HEK293T (cell line): ENCODE measurements around the gene ZNF778.

Source experiments
- CTCF ChIA-PET: fragments of 350-600 bp; formaldehyde crosslinking; extraction: SDS; loops from one replicate; lab custom pipeline; 2021; ENCODE audit warnings: antibody characterized with exemption, inconsistent platforms; lab: Yijun Ruan, JAX
- POLR2A ChIA-PET: fragments of 350-600 bp; formaldehyde crosslinking; extraction: SDS; loops from one replicate; lab custom pipeline; 2020; ENCODE audit warnings: antibody characterized with exemption, inconsistent platforms; lab: Yijun Ruan, JAX
- DNase-seq: peaks from one replicate; pipeline ENCODE4 v3.0.0; 2012; ENCODE audit warnings: mixed read lengths; ENCODE audit errors: extremely low spot score
- ARNT ChIP-seq: fragments of 450-650 bp; IDR thresholded peaks from 2 replicates; pipeline ENCODE4 v1.6.1; 2017; ENCODE audit warnings: mild to moderate bottlenecking
- BHLHE40 ChIP-seq: fragments of 450-650 bp; IDR thresholded peaks from 2 replicates; pipeline ENCODE4 v1.6.1; 2016; ENCODE audit warnings: mild to moderate bottlenecking, moderate library complexity, borderline replicate concordance
- CTBP1 ChIP-seq: fragments of 450-650 bp; IDR thresholded peaks from 2 replicates; pipeline ENCODE4 v1.6.1; 2016; ENCODE audit warnings: borderline replicate concordance
- ELF4 ChIP-seq: fragments of 450-650 bp; IDR thresholded peaks from 2 replicates; pipeline ENCODE4 v1.6.1; 2017; ENCODE audit warnings: antibody characterized with exemption
- FOXA1 ChIP-seq: fragments of 450-650 bp; IDR thresholded peaks from 2 replicates; pipeline ENCODE4 v1.6.1; 2016; ENCODE audit warnings: mild to moderate bottlenecking
- FOXK2 ChIP-seq: fragments of 450-650 bp; IDR thresholded peaks from 2 replicates; pipeline ENCODE4 v1.6.1; 2016; ENCODE audit warnings: mild to moderate bottlenecking
- FOXM1 ChIP-seq: fragments of 450-650 bp; IDR thresholded peaks from 2 replicates; pipeline ENCODE4 v1.6.1; 2017; ENCODE audit warnings: mild to moderate bottlenecking, borderline replicate concordance
- HDGF ChIP-seq: fragments of 450-650 bp; IDR thresholded peaks from 2 replicates; pipeline ENCODE4 v1.6.1; 2017; ENCODE audit warnings: antibody characterized with exemption, borderline replicate concordance
- L3MBTL2 ChIP-seq: fragments of 450-650 bp; conservative IDR thresholded peaks from 2 replicates; pipeline ENCODE4 v1.6.1; 2016; ENCODE audit warnings: mild to moderate bottlenecking
- LEF1 ChIP-seq: fragments of 450-650 bp; IDR thresholded peaks from 2 replicates; pipeline ENCODE4 v1.6.1; 2017; ENCODE audit warnings: mild to moderate bottlenecking, borderline replicate concordance
- NFRKB ChIP-seq: fragments of 450-650 bp; IDR thresholded peaks from 2 replicates; pipeline ENCODE4 v1.6.1; 2016; ENCODE audit warnings: mild to moderate bottlenecking, moderate library complexity
- PKNOX1 ChIP-seq: fragments of 450-650 bp; IDR thresholded peaks from 2 replicates; pipeline ENCODE4 v1.6.1; 2016
- SP1 ChIP-seq: fragments of 450-650 bp; IDR thresholded peaks from 2 replicates; pipeline ENCODE4 v1.6.1; 2017
- SUZ12 ChIP-seq: fragments of 450-650 bp; IDR thresholded peaks from 2 replicates; pipeline ENCODE4 v1.6.1; 2016; ENCODE audit warnings: mild to moderate bottlenecking
- TARDBP ChIP-seq: fragments of 450-650 bp; IDR thresholded peaks from 2 replicates; pipeline ENCODE4 v1.6.1; 2016
- ZNF384 ChIP-seq: fragments of 450-650 bp; IDR thresholded peaks from 2 replicates; pipeline ENCODE4 v1.6.1; 2016

Gene ZNF778

GRCh38 chr16:89275837-89276720 is 58.6 kb downstream of the ZNF778 start:
- TF ChIP-seq CTBP1: no peak
- no peak for TF ChIP-seq FOXA1
- TF ChIP-seq FOXK2: no peak
- no peak for TF ChIP-seq TARDBP
- TF ChIP-seq ARNT: no peak
- no peak for TF ChIP-seq NFRKB
- CTCF ChIA-PET: no interaction called here
- POLR2A ChIA-PET: no interaction called here
- DNase-seq: no peak

GRCh38 chr16:89277049-89277448 is 59.5 kb downstream of the ZNF778 start:
- no peak for DNase-seq
- ChIA-PET CTCF (no interaction called here), POLR2A (no interaction called here)
- TF ChIP-seq SP1: no peak
- no peak for TF ChIP-seq ARNT
- TF ChIP-seq L3MBTL2: no peak
- TF ChIP-seq FOXM1: no peak
- no peak for TF ChIP-seq ZNF384
- no peak for TF ChIP-seq SUZ12
- no peak for TF ChIP-seq TARDBP

- no peak for TF ChIP-seq NFRKB
- no peak for TF ChIP-seq PKNOX1
- TF ChIP-seq ELF4: no peak
- no peak for TF ChIP-seq HDGF
- TF ChIP-seq CTBP1: no peak
- TF ChIP-seq FOXK2: no peak
- no peak for TF ChIP-seq LEF1
- POLR2A ChIA-PET: no interaction called here
- no peak for DNase-seq
- CTCF ChIA-PET: no interaction called here
Measured at GRCh38 chr16:89277641-89278341, 60.3 kb downstream of the ZNF778 start.

- no peak for DNase-seq
- ChIA-PET POLR2A (no interaction called here), CTCF (no interaction called here)
- no peak for TF ChIP-seq CTBP1
- TF ChIP-seq PKNOX1: no peak
- TF ChIP-seq NFRKB: no peak
- TF ChIP-seq ARNT: no peak
- no peak for TF ChIP-seq ELF4
- no peak for TF ChIP-seq FOXK2
- TF ChIP-seq SUZ12: no peak
- no peak for TF ChIP-seq FOXA1
- no peak for TF ChIP-seq BHLHE40
- no peak for TF ChIP-seq L3MBTL2
- TF ChIP-seq TARDBP: no peak
- no peak for TF ChIP-seq LEF1
- no peak for TF ChIP-seq SP1
- TF ChIP-seq HDGF: no peak
- no peak for TF ChIP-seq FOXM1
- no peak for TF ChIP-seq ZNF384
Measured at GRCh38 chr16:89278441-89279240, 61.1 kb downstream of the ZNF778 start.

- no peak for DNase-seq
Measured at GRCh38 chr16:89279666-89280481, 62.4 kb downstream of the ZNF778 start.

More at GRCh38 chr16:89279666-89280481, 62.4 kb downstream of the ZNF778 start:
- ChIA-PET CTCF (no interaction called here), POLR2A (no interaction called here)
- TF ChIP-seq HDGF (no peak), TARDBP (no peak), ZNF384 (no peak), SUZ12 (no peak), FOXA1 (no peak), PKNOX1 (no peak), FOXM1 (no peak), NFRKB (no peak), ARNT (no peak), CTBP1 (no peak), ELF4 (no peak), L3MBTL2 (no peak)
